Epithelial cell of prostate (primary cell): ENCODE results near the gene MLANA.
"Not testable (repeated sequence)": the region's sequence is repeated elsewhere in the genome, so short reads cannot be mapped to it uniquely, and the experiment has no call there.

Experiments used
- DNase-seq: peaks from one replicate; pipeline ENCODE4 v3.0.0-alpha.2; 2011; ENCODE audit warnings: low read depth, low spot score
- H3K27ac ChIP-seq: fragments of 450-650 bp; 2 replicates; pipeline ENCODE4 v1.5.1; 2017; ENCODE audit warnings: mild to moderate bottlenecking

The MLANA gene

GRCh38 chr9:5868235-5868634 lies 22.5 kb upstream of the MLANA start:
- no peak overlapping the region for H3K27ac ChIP-seq
- no peak for DNase-seq

GRCh38 chr9:5869315-5870019 lies 21.2 kb upstream of the MLANA start:
- DNase-seq: no peak

GRCh38 chr9:5870020-5870339 lies 20.7 kb upstream of the MLANA start:
- DNase-seq: no peak
- no peak overlapping the region for H3K27ac ChIP-seq

More at GRCh38 chr9:5869315-5870019, 21.2 kb upstream of the MLANA start:
- no peak overlapping the region for H3K27ac ChIP-seq

GRCh38 chr9:5870691-5871090 lies 20.0 kb upstream of the MLANA start:
- DNase-seq: no peak
- no peak overlapping the region for H3K27ac ChIP-seq

- no peak for DNase-seq
- no peak overlapping the region for H3K27ac ChIP-seq
Observed at GRCh38 chr9:5871785-5872184, 18.9 kb upstream of the MLANA start.

- no peak for DNase-seq
- no peak overlapping the region for H3K27ac ChIP-seq
Observed at GRCh38 chr9:5872511-5872910, 18.2 kb upstream of the MLANA start.

- no peak for DNase-seq
- no peak overlapping the region for H3K27ac ChIP-seq
Observed at GRCh38 chr9:5873439-5873838, 17.2 kb upstream of the MLANA start.

- no peak for DNase-seq
- no peak overlapping the region for H3K27ac ChIP-seq
Observed at GRCh38 chr9:5874048-5874447, 16.6 kb upstream of the MLANA start.

- H3K27ac ChIP-seq: no peak overlapping the region
- DNase-seq: no peak
Observed at GRCh38 chr9:5876026-5876425, 14.7 kb upstream of the MLANA start.

- DNase-seq: no peak
- no peak overlapping the region for H3K27ac ChIP-seq
Observed at GRCh38 chr9:5876711-5877110, 14.0 kb upstream of the MLANA start.

- H3K27ac ChIP-seq: peak overlapping the region; percentile 33
Observed at GRCh38 chr9:5879419-5880181, 11.1 kb upstream of the MLANA start.

GRCh38 chr9:5882244-5883012 lies 8.3 kb upstream of the MLANA start:
- H3K27ac ChIP-seq, DNase-seq: not testable (repeated sequence)

More at GRCh38 chr9:5879419-5880181, 11.1 kb upstream of the MLANA start:
- peak; percentile 48 for DNase-seq

- no peak for DNase-seq
- H3K27ac ChIP-seq: no peak overlapping the region
Observed at GRCh38 chr9:5884191-5884590, 6.5 kb upstream of the MLANA start.

- H3K27ac ChIP-seq: no peak overlapping the region
- peak; percentile 18 for DNase-seq
Observed at GRCh38 chr9:5886114-5886939, 4.4 kb upstream of the MLANA start.

- no peak for DNase-seq
- H3K27ac ChIP-seq: no peak overlapping the region
Observed at GRCh38 chr9:5892456-5893133, 1.9 kb downstream of the MLANA start.

- no peak for DNase-seq
- H3K27ac ChIP-seq: no peak overlapping the region
Observed at GRCh38 chr9:5893134-5893505, 2.4 kb downstream of the MLANA start.

- DNase-seq: no peak
- H3K27ac ChIP-seq: no peak overlapping the region
Observed at GRCh38 chr9:5893591-5894236, 3.0 kb downstream of the MLANA start.

- DNase-seq: no peak
- H3K27ac ChIP-seq: no peak overlapping the region
Observed at GRCh38 chr9:5894237-5894959, 3.7 kb downstream of the MLANA start.

- DNase-seq: no peak
- no peak overlapping the region for H3K27ac ChIP-seq
Observed at GRCh38 chr9:5895782-5896181, 5.1 kb downstream of the MLANA start.
